GDM1 (cell line): Measurements from ENCODE around the gene ZNF582.
"Not testable (repeated sequence)": the region's sequence is repeated elsewhere in the genome, so short reads cannot be mapped to it uniquely, and the experiment has no call there.

Source experiments
- DNase-seq: peaks from one replicate; lab custom pipeline; 2025; lab: John Stamatoyannopoulos, UW

ZNF582 gene

DNA sequence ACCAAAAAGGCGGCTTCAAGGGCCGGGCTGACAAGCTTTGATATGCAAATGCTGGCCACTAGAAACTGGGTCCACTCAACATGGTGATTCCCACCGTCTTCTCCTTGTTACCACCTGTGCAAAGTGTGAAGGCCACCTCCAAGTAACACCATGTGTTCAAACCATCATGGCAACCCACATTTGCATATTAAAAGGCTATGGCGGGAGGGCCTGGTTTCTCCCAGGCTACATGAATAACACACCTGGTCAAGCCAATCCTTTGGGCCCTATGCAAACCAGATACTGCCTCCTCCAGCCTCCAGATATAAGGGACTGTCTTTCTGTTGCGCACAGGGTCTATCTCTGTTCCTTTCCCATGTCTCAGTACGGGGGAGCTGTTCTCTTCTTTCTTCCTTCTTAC, 42.1 kb downstream of the ZNF582 start:
- DNase-seq, result no peak

DNA sequence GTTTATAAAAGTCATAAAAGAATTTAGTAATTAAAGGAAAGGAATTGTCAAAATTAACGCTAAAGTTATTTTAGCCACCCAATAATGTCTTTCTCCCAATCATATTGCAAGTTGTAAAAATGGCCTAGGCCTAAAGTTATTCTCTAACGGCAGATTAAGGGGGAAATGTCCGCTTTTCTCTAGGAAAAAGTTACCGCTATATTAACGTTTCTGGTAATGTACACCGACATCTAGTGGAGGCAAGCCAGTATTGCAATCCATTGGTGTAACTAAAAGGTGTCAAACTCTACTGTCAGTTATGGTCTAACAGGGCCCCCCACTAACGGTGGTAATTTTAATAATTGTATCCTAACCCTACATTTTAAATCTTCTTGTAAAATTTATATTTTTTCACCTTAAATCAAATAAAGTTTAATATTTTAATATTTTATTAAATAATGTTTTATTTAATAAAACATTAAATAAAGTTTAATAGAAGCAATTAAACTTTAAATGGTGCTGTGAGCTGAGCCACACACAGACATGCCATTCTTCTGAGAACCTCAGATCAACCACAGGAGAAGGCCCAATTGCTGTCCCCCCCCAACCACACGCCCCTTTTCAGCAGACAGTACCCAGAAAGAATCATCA, 42.8 kb downstream of the ZNF582 start:
- peak; percentile 26 for DNase-seq

DNA sequence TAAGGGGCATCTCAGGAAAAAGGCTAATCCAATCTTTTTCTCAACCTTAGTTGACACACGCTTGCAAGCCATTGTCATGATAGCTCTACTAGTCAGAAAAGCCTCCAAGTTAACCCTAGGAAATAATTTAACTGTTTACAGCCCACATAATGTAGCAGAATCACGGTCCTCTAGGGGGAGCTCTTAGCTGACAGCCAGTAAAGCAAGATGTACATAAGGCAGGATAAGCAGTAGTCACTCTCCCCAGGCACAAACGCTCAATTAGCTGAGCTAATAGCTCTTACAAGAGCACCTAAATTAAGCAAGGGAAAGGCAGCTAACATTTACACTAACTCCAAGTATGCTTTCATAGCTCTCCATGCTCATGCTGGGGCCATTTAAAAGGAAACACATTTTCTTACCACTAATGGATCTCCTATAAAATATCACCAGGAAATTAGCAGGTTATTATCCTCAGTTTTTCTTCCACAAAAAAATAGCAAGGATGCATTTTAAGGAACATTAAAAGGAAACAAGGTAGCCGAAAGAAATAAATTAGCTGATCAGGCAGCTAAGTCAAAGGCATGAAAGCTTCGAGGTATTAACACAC, 45.0 kb downstream of the ZNF582 start:
- no peak for DNase-seq

DNA sequence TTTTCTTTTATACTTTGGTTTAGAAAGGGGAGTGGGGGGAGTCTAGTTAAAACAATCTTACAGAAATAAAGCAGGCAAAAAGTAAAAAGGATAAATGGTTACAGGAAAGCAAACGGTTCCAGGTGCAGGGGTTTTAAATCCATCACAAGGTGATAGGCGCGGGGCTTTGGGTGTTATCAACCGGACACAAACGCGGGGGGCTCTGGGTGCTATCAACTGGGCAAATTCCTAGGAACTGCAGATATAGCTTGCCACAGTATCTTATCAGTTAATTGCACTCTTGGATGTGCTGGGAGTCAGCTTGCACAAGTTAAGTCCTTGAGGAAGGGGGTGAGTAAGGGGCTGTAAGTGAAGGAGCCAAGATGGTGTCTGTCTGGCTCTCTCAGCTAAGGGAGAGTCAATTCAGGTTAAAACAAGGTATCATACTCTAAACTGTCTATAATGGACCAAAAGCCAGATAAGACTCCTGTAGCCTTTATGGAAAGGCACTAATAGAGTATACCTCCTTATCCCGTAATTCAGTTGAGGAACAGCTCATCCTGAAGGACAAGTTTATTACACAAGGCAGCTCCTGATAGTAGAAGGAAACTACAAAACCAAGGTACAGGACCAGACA, 46.1 kb downstream of the ZNF582 start:
- no peak for DNase-seq

DNA sequence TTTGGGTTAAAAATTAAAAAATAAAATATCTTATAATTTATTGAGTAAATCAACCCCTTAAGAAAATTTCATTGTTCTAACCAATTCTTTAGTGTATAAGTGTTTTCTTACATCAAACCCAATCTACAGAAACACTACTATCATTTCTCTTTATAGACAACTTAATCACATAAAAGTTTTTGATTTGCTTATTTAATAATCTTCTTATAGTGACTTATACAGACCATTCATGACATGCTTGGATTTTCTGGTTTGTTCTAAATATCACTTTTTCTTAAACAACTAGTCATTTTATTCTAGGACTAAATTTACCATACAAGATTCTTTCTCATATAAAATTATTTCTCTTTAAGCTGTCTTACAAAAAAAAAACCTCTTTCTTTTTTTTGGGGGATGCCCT, 51.4 kb downstream of the ZNF582 start:
- no peak for DNase-seq

DNA sequence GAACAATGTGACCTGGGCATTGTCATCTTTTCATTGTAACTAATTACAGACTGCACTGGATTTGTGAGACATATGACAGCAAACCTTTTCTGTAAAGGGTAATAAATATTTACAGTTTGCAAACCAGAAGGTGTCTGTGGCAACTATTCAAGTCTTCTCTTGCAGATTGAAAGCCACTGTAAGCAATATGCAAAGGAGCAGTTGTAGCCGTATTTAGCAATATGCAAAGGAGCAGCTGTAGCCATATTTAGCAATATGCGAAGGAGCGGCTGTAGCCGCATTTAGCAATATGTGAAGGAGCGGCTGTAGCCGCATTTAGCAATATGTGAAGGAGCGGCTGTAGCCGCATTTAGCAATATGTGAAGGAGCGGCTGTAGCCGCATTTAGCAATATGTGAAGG, 54.3 kb downstream of the ZNF582 start:
- DNase-seq, result not testable (repeated sequence)

DNA sequence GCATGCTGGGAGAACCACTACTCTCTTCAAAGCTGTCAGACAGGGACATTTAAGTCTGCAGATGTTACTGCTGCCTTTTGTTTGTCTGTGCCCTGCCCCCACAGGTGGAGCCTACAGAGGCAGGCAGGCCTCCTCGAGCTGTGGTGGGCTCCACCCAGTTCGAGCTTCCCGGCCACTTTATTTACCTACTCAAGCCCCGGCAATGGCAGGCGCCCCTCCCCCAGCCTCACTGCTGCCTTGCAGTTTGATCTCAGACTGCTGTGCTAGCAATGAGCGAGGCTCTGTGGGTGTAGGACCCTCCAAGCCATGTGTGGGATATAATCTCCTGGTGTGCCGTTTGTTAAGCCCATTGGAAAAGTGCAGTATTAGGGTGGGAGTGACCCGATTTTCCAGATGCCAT, 56.3 kb downstream of the ZNF582 start:
- DNase-seq, result not testable (repeated sequence)

DNA sequence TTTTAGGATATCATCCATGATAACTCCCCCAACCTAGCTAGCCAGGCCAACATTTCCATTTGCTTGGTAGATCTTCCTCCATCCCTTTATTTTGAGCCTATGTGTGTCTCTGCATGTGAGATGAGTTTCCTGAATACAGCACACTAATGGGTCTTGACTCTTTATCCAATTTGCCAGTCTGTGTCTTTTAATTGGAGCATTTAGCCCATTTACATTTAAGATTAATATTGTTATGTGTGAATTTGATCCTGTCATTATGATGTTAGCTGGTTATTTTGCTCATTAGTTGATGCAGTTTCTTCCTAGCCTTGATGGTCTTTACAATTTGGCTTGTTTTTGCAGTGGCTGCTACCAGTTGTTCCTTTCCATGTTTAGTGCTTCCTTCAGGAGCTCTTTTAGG, 58.0 kb downstream of the ZNF582 start:
- DNase-seq, result not testable (repeated sequence)

DNA sequence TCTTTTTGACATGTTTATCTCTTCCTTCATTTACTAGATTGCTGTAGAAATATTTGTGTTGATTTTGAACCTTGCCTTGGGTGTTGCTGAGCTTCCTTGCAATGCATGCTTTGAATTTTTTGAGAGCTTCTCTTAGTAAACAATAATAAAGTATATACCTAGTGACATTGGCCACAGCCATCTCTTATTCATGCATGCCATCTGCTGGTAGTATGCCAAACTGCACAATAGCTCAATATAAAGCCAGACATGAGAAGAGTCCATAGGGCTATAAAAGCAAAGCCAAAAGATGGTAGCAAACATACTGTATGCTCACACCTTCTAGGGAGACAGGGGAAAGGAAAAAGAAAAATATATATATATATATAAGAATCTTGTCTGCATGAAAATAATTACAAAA, 59.8 kb downstream of the ZNF582 start:
- DNase-seq, result peak; percentile 26
